ENCODE results near the gene SLC25A10. TPM values are rescaled to one million over a fixed set of nuclear protein-coding genes. Genes with fewer than 3 reads are reported as not detected.
A peak's percentile ranks its signal among the peaks of the same experiment; 100 is the strongest.

The SLC25A10 gene
- total and polyA plus RNA-seq, 2 donors (not counting 3 experiments of a cell fraction or from before 2014, with no cell fraction given), result 16.7 to 17.2 TPM

DNA sequence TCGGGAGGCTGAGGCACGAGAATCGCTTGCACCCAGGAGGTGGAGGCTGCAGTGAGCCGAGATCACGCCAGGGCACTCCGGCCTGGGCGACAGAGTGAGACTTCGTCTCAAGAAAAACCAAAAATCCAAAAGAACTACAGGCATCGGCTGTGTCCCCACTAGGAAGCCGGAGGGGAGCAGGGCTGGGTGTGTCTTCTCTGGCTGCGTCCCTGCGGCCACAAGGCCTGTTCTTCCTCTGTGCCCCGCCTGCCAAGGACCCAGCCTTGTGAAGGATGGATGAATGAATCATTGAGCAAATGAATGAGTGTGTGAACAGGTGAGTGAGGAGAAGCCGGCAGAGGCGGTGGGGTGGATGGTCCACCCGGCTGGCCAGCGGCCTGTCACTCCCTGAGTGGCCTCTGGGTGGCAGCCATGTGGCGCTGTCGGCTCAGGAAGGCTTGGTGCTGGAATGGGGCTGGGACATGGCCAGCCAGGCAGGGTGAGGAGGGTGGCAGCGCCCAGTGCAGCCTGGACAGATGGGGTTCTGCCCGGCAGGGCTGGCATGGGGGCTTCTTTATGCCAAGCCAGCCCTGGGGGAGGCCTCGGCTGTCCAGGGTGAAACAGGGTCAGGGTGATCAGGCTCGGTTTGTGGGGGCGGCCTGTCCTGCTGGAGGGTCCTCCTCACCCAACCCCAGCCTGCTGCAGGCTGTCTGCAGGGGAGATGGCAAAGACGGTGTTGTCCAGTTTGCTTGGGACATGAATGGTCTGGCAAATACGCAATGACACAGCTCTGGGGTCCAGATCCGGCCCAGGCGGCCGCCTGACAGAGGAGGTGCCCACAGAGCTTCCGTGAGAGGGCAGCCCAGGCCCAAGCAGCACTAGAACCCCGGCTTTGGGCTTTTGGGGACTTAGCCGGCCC, 21.7 kb downstream of the SLC25A10 start:
- no peak overlapping the region for H3K9ac ChIP-seq (replicated peaks; ENCODE audit: extremely low read depth, insufficient read depth, low read length)

More for the DNA sequence above, 21.7 kb downstream of the SLC25A10 start:
- Histone ChIP-seq H3K4me2 (ENCODE audit: insufficient read depth, low read length) (no peak overlapping the region), H3K36me3 (ENCODE audit: control insufficient read depth in 2 of 2, extremely low read depth in 1 of 2, insufficient read depth in 2 of 2, low read length in 2 of 2) (no peaks in the 10 kb centered on the region), H3K9me1 (replicated peaks; ENCODE audit: control insufficient read depth, extremely low read depth, insufficient read depth, low read length) (no peaks in the 10 kb centered on the region), H3K4me1 (ENCODE audit: control insufficient read depth, extremely low read depth, insufficient read depth, low read length) (no peaks in the 10 kb centered on the region), H3K79me2 (ENCODE audit: control insufficient read depth, insufficient read depth, low read length) (no peaks in the 10 kb centered on the region), H3K27ac (ENCODE audit: insufficient read depth, low read depth, low read length) (no peak overlapping the region), H2AFZ (ENCODE audit: low read depth, low read length) (no peak overlapping the region), H4K20me1 (replicated peaks; ENCODE audit: control insufficient read depth, extremely low read depth, insufficient read depth, low read length) (no peaks in the 10 kb centered on the region), H3K27me3 (ENCODE audit: control insufficient read depth in 2 of 2, insufficient read depth in 2 of 2, low read length in 2 of 2) (no peaks in the 10 kb centered on the region), H3K4me3 (replicated peaks in 1 of 3; ENCODE audit: insufficient read depth in 1 of 3, low read depth in 1 of 3, low read length in 3 of 3) (no peak overlapping the region), H3K9me3 (replicated peaks; ENCODE audit: control insufficient read depth, insufficient read depth, low read length) (no peaks in the 10 kb centered on the region)
- intact Hi-C loops (cut with micrococcal nuclease), result loop anchor here (1.0 kb wide), 1 partner anchor 127 kb away; the partner anchor contains the start of gene P4HB
- TF ChIP-seq POLR2AphosphoS5 (IDR thresholded peaks at IDR 0.05; ENCODE audit: insufficient read depth, low read depth, low read length), result no peak
- TF ChIP-seq, protein P1, sequence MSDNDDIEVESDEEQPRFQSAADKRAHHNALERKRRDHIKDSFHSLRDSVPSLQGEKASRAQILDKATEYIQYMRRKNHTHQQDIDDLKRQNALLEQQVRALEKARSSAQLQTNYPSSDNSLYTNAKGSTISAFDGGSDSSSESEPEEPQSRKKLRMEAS (IDR thresholded peaks at IDR 0.05; ENCODE audit: insufficient read depth, insufficient read length), result no peak
- no peak for TF ChIP-seq FOS (IDR thresholded peaks at IDR 0.05; ENCODE audit: borderline replicate concordance, insufficient read depth, low read length)
- TF ChIP-seq, protein P2, sequence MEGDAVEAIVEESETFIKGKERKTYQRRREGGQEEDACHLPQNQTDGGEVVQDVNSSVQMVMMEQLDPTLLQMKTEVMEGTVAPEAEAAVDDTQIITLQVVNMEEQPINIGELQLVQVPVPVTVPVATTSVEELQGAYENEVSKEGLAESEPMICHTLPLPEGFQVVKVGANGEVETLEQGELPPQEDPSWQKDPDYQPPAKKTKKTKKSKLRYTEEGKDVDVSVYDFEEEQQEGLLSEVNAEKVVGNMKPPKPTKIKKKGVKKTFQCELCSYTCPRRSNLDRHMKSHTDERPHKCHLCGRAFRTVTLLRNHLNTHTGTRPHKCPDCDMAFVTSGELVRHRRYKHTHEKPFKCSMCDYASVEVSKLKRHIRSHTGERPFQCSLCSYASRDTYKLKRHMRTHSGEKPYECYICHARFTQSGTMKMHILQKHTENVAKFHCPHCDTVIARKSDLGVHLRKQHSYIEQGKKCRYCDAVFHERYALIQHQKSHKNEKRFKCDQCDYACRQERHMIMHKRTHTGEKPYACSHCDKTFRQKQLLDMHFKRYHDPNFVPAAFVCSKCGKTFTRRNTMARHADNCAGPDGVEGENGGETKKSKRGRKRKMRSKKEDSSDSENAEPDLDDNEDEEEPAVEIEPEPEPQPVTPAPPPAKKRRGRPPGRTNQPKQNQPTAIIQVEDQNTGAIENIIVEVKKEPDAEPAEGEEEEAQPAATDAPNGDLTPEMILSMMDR (IDR thresholded peaks at IDR 0.05; ENCODE audit: extremely low read depth in 1 of 2, insufficient read depth in 1 of 2, low read depth in 1 of 2, low read length in 2 of 2), result peak; percentile 92 to 93
- CTCF ChIA-PET, result interaction anchor here (1.0 to 1.5 kb wide), 3 partner anchors 21 to 118 kb away, joined by 3 to 6 read pairs (median 3); partner anchors contain the start of gene SLC25A10
- DNase-seq (ENCODE audit: low read depth, low spot score), result peak; percentile 55
- POLR2A ChIA-PET, result interaction anchor here (1.0 kb wide), 1 partner anchor 100 kb away, joined by 3 read pairs; the partner anchor contains the start of gene MCRIP1
- dilution Hi-C loops (cut with MboI; ENCODE audit: extremely low pct_ligation_motif_present, low sequenced_read_pairs), result no loop called here
- no TSS peak for BruUV-seq (replicated peaks)
- FAIRE-seq, result peak; percentile 81
